PC-3 (cell line): Measurements from ENCODE around the gene HSD17B7. TPM values are rescaled to one million over a fixed set of nuclear protein-coding genes. Genes with fewer than 3 reads are reported as not detected.

Experiments
- ATAC-seq: fragments of 200-7000 bp; cut with Tn5 transposase; 2 replicates; pipeline ENCODE4 v1.9.1; 2020; ENCODE audit warnings: mild to moderate bottlenecking, moderate library complexity
- BruUV-seq: library from RNA; stranded (reverse); fragments of 400-500 nt; replicated peaks from 2 replicates; lab custom pipeline; 2021; lab: Mats Ljungman, UMichigan
- CTCF ChIA-PET: fragments of 300-600 bp; sonication (Branson Sonifier 250); formaldehyde crosslinking; loops from one replicate; lab custom pipeline; 2022; ENCODE audit warnings: antibody characterized with exemption; lab: Charles Lee
- POLR2A ChIA-PET: fragments of 300-600 bp; sonication (Branson Sonifier 250); formaldehyde crosslinking; loops from one replicate; lab custom pipeline; 2022; ENCODE audit warnings: antibody characterized with exemption; ENCODE audit not compliant: unreplicated experiment; lab: Charles Lee
- DNase-seq: peaks from one replicate; pipeline ENCODE4 v3.0.0-alpha.2; 2015
- H2AFZ ChIP-seq: fragments of 300-600 bp; sonication (generic); 2 replicates; pipeline ENCODE4 v1.6.0; 2016; ENCODE audit warnings: antibody characterized with exemption, low read length
- H3F3A ChIP-seq: fragments of 300-600 bp; sonication (generic); one replicate; pipeline ENCODE4 v1.6.0; 2017; ENCODE audit warnings: antibody characterized with exemption, low read length, control low read depth, mild to moderate bottlenecking; ENCODE audit not compliant: unreplicated experiment
- H3K27ac ChIP-seq: fragments of 300-600 bp; sonication (generic); 2 replicates; pipeline ENCODE4 v1.5.1; 2016; ENCODE audit warnings: mild to moderate bottlenecking, low read length
- H3K27me3 ChIP-seq: fragments of 300-600 bp; sonication (generic); 2 replicates; pipeline ENCODE4 v1.6.1; 2016; ENCODE audit warnings: low read length, mixed read lengths
- H3K36me3 ChIP-seq: fragments of 300-600 bp; sonication (generic); 2 replicates; pipeline ENCODE4 v1.6.1; 2016; ENCODE audit warnings: low read depth, mixed run types, low read length, mixed read lengths
- H3K4me1 ChIP-seq: fragments of 300-600 bp; sonication (generic); 2 replicates; pipeline ENCODE4 v1.5.1; 2016; ENCODE audit warnings: low read length; ENCODE audit not compliant: insufficient read depth
- H3K4me2 ChIP-seq: fragments of 300-600 bp; sonication (generic); 2 replicates; pipeline ENCODE4 v1.6.0; 2016; ENCODE audit warnings: low read length
- H3K4me3 ChIP-seq: fragments of 300-600 bp; sonication (generic); 2 replicates; pipeline ENCODE4 v1.5.1; 2016; ENCODE audit warnings: mild to moderate bottlenecking, low read length, mixed read lengths
- H3K79me2 ChIP-seq: fragments of 300-600 bp; sonication (generic); 2 replicates; pipeline ENCODE4 v1.6.1; 2017; ENCODE audit warnings: low read length, mixed read lengths
- H3K9ac ChIP-seq: fragments of 300-600 bp; sonication (generic); 2 replicates; pipeline ENCODE4 v1.6.0; 2016; ENCODE audit warnings: mild to moderate bottlenecking, low read length
- H3K9me2 ChIP-seq: fragments of 300-600 bp; sonication (generic); replicated peaks from 2 replicates; pipeline ENCODE4 v1.6.1; 2016; ENCODE audit warnings: mixed run types, low read length, mixed read lengths
- H3K9me3 ChIP-seq: fragments of 300-600 bp; sonication (generic); 2 replicates; pipeline ENCODE4 v1.6.1; 2016; ENCODE audit warnings: low read length, mixed read lengths
- H4K20me1 ChIP-seq: fragments of 300-600 bp; sonication (generic); 2 replicates; pipeline ENCODE4 v1.6.1; 2016; ENCODE audit warnings: low read length, mixed read lengths
- CTCF ChIP-seq: fragments of 300-600 bp; sonication (generic); conservative IDR thresholded peaks from 2 replicates; pipeline ENCODE4 v1.5.1; 2017; ENCODE audit warnings: antibody characterized with exemption, low read depth, mild to moderate bottlenecking, low read length
- EZH2 ChIP-seq: fragments of 300-600 bp; sonication (generic); IDR thresholded peaks from one replicate; pipeline ENCODE4 v1.6.1; 2017; ENCODE audit warnings: antibody characterized with exemption, mild to moderate bottlenecking, low read length; ENCODE audit not compliant: unreplicated experiment
- EZH2phosphoT487 ChIP-seq: fragments of 300-600 bp; sonication (generic); IDR thresholded peaks from 2 replicates; pipeline ENCODE4 v1.6.1; 2018; ENCODE audit warnings: mild to moderate bottlenecking, antibody characterized with exemption, low read length, borderline replicate concordance
- intact Hi-C: fragments of 100-400 bp; cut with micrococcal nuclease; formaldehyde crosslinking; loops from 2 replicates; pipeline ENCODE4 v1.9.0; 2023
- total RNA-seq: library from RNA; depleted of rRNA; stranded (reverse); fragments of >200 nt; gene quantifications from 2 replicates; pipeline ENCODE4 v1.2.3, GENCODE V29; 2014

HSD17B7 gene
- total RNA-seq, 1 experiment from 2014 or later = 28.4 TPM

GRCh38 chr1:162822391-162823200, 32.1 kb downstream of the HSD17B7 start:
- CTCF ChIA-PET = no interaction called here
- Histone ChIP-seq H2AFZ (peak overlapping the region; percentile 89), H3K27ac (no peak overlapping the region), H3K79me2 (no peaks in the 10 kb centered on the region), H3K9me2 (no peaks in the 10 kb centered on the region), H4K20me1 (no peaks in the 10 kb centered on the region), H3K9ac (no peak overlapping the region), H3K4me3 (peak overlapping the region; percentile 68), H3K9me3 (no peaks in the 10 kb centered on the region), H3F3A (no peaks in the 10 kb centered on the region), H3K36me3 (no peaks in the 10 kb centered on the region), H3K4me1 (peaks cover 17% of the 10 kb centered on the region), H3K27me3 (no peaks in the 10 kb centered on the region), H3K4me2 (peak overlapping the region; percentile 79)
- ATAC-seq (peak; percentile 56), DNase-seq (peak; percentile 42)
- intact Hi-C loops = no loop called here
- POLR2A ChIA-PET = no interaction called here
- TF ChIP-seq EZH2phosphoT487 (no peak), CTCF (0 out of 2 replicates have a peak, but pooled peaks have one; percentile 10)
- BruUV-seq = no TSS peak

DNA sequence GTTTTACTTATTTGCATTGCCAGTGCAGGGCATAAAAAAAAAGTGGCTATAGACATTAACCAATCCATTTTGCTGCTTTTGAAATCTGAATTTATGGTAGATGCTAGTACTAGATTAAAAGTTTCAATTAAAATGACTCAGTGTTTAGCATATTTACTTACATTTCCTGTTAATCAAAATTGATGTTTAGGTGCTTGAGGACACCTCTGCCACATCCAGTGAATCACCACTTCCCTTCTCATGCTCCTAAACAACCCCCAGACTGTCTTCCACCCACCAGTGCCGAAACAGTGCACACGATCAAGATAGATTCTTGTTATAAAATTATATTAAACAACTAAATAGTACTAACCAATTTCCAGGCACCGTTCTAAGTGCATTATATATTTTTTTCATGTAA, 32.7 kb downstream of the HSD17B7 start:
- intact Hi-C loops = no loop called here
- Histone ChIP-seq H3K4me1 (peaks cover 17% of the 10 kb centered on the region), H3K9me2 (peaks cover under 1% of the 10 kb centered on the region; the same call in 1 of the 2 replicates), H3K4me2 (peak overlapping the region; percentile 79), H3K9me3 (no peaks in the 10 kb centered on the region), H3K4me3 (peak overlapping the region; percentile 68), H3K79me2 (no peaks in the 10 kb centered on the region), H3K36me3 (no peaks in the 10 kb centered on the region), H3K9ac (no peak overlapping the region), H3K27me3 (no peaks in the 10 kb centered on the region), H2AFZ (peak overlapping the region; percentile 89), H4K20me1 (no peaks in the 10 kb centered on the region), H3K27ac (no peak overlapping the region), H3F3A (no peaks in the 10 kb centered on the region)
- ATAC-seq (peak; percentile 52), DNase-seq (peak; percentile 22)
- CTCF ChIA-PET = no interaction called here
- no TSS peak for BruUV-seq
- TF ChIP-seq EZH2phosphoT487 (no peak), CTCF (no peak), EZH2 (no peak)
- POLR2A ChIA-PET = no interaction called here
